GM12878 (cell line): ENCODE results near the gene PSMG3. TPM values are rescaled to one million over a fixed set of nuclear protein-coding genes. Genes with fewer than 3 reads are reported as not detected.

ENCODE experiments used
- ATAC-seq: fragments of 200-7000 bp; cut with Tn5 transposase; 3 replicates; pipeline ENCODE4 v1.9.1; 2020; ENCODE audit warnings: mild to moderate bottlenecking, moderate library complexity
- BruUV-seq: library from RNA; stranded (reverse); fragments of 400-500 nt; replicated peaks from 2 replicates; lab custom pipeline; 2021; lab: Mats Ljungman, UMichigan
- CTCF ChIA-PET: fragments of 300-600 bp; sonication (Branson Sonifier 250); formaldehyde crosslinking; extraction: SDS; loops from one replicate; lab custom pipeline; 2021; ENCODE audit warnings: inconsistent platforms; lab: Yijun Ruan, JAX
- POLR2A ChIA-PET: fragments of 350-600 bp; formaldehyde crosslinking; extraction: SDS; loops from one replicate; lab custom pipeline; 2021; ENCODE audit warnings: inconsistent platforms; lab: Charles Lee
- RAD21 ChIA-PET: fragments of 300-600 bp; sonication (Branson Sonifier 250); formaldehyde crosslinking; loops from one replicate; lab custom pipeline; 2023; ENCODE audit warnings: antibody characterized with exemption; ENCODE audit not compliant: unreplicated experiment; lab: Charles Lee
- SMC1A ChIA-PET: fragments of 300-600 bp; sonication (Branson Sonifier 250); formaldehyde crosslinking; loops from one replicate; lab custom pipeline; 2023; ENCODE audit not compliant: unreplicated experiment, uncharacterized antibody; lab: Charles Lee
- DNase-seq: peaks from one replicate; pipeline ENCODE4 v3.0.0-alpha.2; 2011; ENCODE audit warnings: low read depth, low spot score
- FAIRE-seq: peaks from 3 replicates; lab custom pipeline; 2011; peaks lifted over from hg19 to GRCh38; lab: Jason Lieb, UNC
- H2AFZ ChIP-seq: 2 replicates; pipeline ENCODE4 v1.6.0; 2011; ENCODE audit warnings: low read depth, low read length, control low read depth; ENCODE audit not compliant: control insufficient read depth
- H3K27ac ChIP-seq: 2 replicates; pipeline ENCODE4 v1.5.1; 2011; ENCODE audit warnings: control low read depth; ENCODE audit not compliant: control insufficient read depth, insufficient read depth
- H3K27me3 ChIP-seq, 2 experiments: replicated peaks in 1 of 2; 2 replicates each; pipeline versions ENCODE4 v1.6.0 to v1.6.1; 2011; ENCODE audit warnings: low read length in 1 of 2; ENCODE audit not compliant: control insufficient read depth in 2 of 2, insufficient read depth in 2 of 2
- H3K36me3 ChIP-seq, 2 experiments: 2 replicates each; pipeline ENCODE4 v1.5.1; 2011; ENCODE audit warnings: low read length in 1 of 2; ENCODE audit not compliant: control insufficient read depth in 2 of 2, insufficient read depth in 2 of 2
- H3K4me1 ChIP-seq: 2 replicates; pipeline ENCODE4 v1.6.1; 2011; ENCODE audit warnings: mild to moderate bottlenecking, low read length, moderate library complexity, mixed read lengths; ENCODE audit not compliant: control insufficient read depth, insufficient read depth
- H3K4me2 ChIP-seq: 2 replicates; pipeline ENCODE4 v1.6.0; 2011; ENCODE audit warnings: control low read depth; ENCODE audit not compliant: control insufficient read depth, insufficient read depth
- H3K4me3 ChIP-seq: fragments of 200-600 bp; sonication (generic); 2 replicates; pipeline ENCODE4 v1.5.1; 2016
- H3K79me2 ChIP-seq: 2 replicates; pipeline ENCODE4 v1.6.0; 2011; ENCODE audit warnings: low read length; ENCODE audit not compliant: control insufficient read depth, insufficient read depth
- H3K9ac ChIP-seq: 2 replicates; pipeline ENCODE4 v1.8.0; 2011; ENCODE audit warnings: low read length, control low read depth, mixed read lengths; ENCODE audit not compliant: control insufficient read depth, insufficient read depth
- H3K9me3 ChIP-seq: replicated peaks from 3 replicates; pipeline ENCODE4 v1.5.1; 2011; ENCODE audit warnings: mild to moderate bottlenecking, low read length; ENCODE audit not compliant: control insufficient read depth, insufficient read depth
- H4K20me1 ChIP-seq: 2 replicates; pipeline ENCODE4 v1.6.0; 2011; ENCODE audit not compliant: control insufficient read depth, insufficient read depth
- PML ChIP-seq: IDR thresholded peaks from 2 replicates; pipeline ENCODE4 v1.6.1; 2012; ENCODE audit warnings: low read length, inconsistent platforms
- RUNX3 ChIP-seq: IDR thresholded peaks from 2 replicates; pipeline ENCODE4 v1.6.1; 2012; ENCODE audit warnings: low read length, inconsistent platforms
- SMC3 ChIP-seq: IDR thresholded peaks from 2 replicates; pipeline ENCODE4 v1.6.1; 2011; ENCODE audit warnings: low read length, improper control_type of control experiment, borderline replicate concordance
- ZNF24 ChIP-seq: fragments of 450-650 bp; IDR thresholded peaks from 2 replicates; pipeline ENCODE4 v1.6.1; 2017; ENCODE audit warnings: antibody characterized with exemption, mild to moderate bottlenecking
- ZNF274 ChIP-seq: IDR thresholded peaks from one replicate; pipeline ENCODE4 v1.8.0; 2011; ENCODE audit not compliant: insufficient read length, insufficient read depth
- WGBS: methylation state at CpG from one replicate; pipeline ENCODE4 v1.1.6; 2016; ENCODE audit warnings: low lambda C conversion rate; ENCODE audit not compliant: insufficient replicate concordance, insufficient coverage; ENCODE audit errors: missing lambda C conversion rate; 5-methylcytosine and 5-hydroxymethylcytosine counted together
- in situ Hi-C: fragments of 300-500 bp; cut with MboI; formaldehyde crosslinking; loops from 9 replicates; pipeline ENCODE4 v1.14.3; 2018; ENCODE audit warnings: mixed read lengths
- intact Hi-C: fragments of 100-400 bp; cut with micrococcal nuclease; formaldehyde crosslinking; loops from one replicate; pipeline ENCODE4 v1.14.2; 2022; ENCODE audit not compliant: unreplicated experiment
- polyA plus RNA-seq, 11 experiments: library from polyadenylated mRNA; depleted of rRNA in 4 of 11; unstranded in 6 of 11; stranded (reverse) in 5 of 11; fragments of >200 nt; fragmentation: Nextera tagmentation in 4 of 11; fragmentation: Illumina TruSeq in 1 of 11; extraction: Ambion mirVana in 4 of 11; extraction: Trizol in 1 of 11; gene quantifications; 1 replicate in 1 of 11; 2 replicates in 10 of 11; pipeline versions ENCODE4 v1.2.1 to v1.2.3, GENCODE V29; 2011 to 2016; ENCODE audit warnings: inconsistent platforms in 2 of 11, missing spikeins in 2 of 11, low read depth in 1 of 11
- total RNA-seq, 4 experiments: library from RNA; depleted of rRNA in 3 of 4; stranded (reverse); fragments of >200 nt in 3 of 4; fragmentation: Illumina TruSeq in 1 of 4; extraction: Trizol in 1 of 4; gene quantifications; 2 replicates each; pipeline versions ENCODE4 v1.2.1 to v1.2.3, GENCODE V29; 2013 to 2021
- TF ChIP-seq, protein P1 (sequence below): fragments of 150-350 bp; IDR thresholded peaks from 2 replicates; pipeline ENCODE4 v1.6.1; 2014; ENCODE audit warnings: mild to moderate bottlenecking, low read depth, low read length
- TF ChIP-seq, protein P2 (sequence below): IDR thresholded peaks from 2 replicates; pipeline ENCODE4 v1.6.1; 2012; ENCODE audit warnings: low read length, inconsistent platforms

The PSMG3 gene
- total and polyA plus RNA-seq, 10 of the 15 experiments (the other 5 are each of a cell fraction or from before 2014, with no cell fraction given): 23.9 to 115 (median 60.6) TPM

- Histone ChIP-seq H3K4me2 (no peak overlapping the region), H3K9me3 (no peaks in the 10 kb centered on the region), H4K20me1 (no peaks in the 10 kb centered on the region), H2AFZ (no peak overlapping the region), H3K27ac (no peak overlapping the region), H3K4me1 (no peaks in the 10 kb centered on the region), H3K9ac (no peak overlapping the region), H3K79me2 (no peaks in the 10 kb centered on the region), H3K4me3 (no peak overlapping the region), H3K27me3 (no peaks in the 10 kb centered on the region), H3K36me3 (no peaks in the 10 kb centered on the region)
- BruUV-seq: no TSS peak
- WGBS: 53% methylated on average over 28 of the region's 28 CpGs
- ChIA-PET POLR2A (no interaction called here), RAD21 (no interaction called here), SMC1A (no interaction called here), CTCF (interaction anchor here (0.7 kb wide), 1 partner anchor 656 kb away, joined by 3 read pairs; no protein-coding TSS in a partner anchor)
- TF ChIP-seq ZNF274: no peak
- no peak for TF ChIP-seq ZNF24
- no peak for TF ChIP-seq SMC3
- TF ChIP-seq RUNX3: no peak
- TF ChIP-seq, protein P1, sequence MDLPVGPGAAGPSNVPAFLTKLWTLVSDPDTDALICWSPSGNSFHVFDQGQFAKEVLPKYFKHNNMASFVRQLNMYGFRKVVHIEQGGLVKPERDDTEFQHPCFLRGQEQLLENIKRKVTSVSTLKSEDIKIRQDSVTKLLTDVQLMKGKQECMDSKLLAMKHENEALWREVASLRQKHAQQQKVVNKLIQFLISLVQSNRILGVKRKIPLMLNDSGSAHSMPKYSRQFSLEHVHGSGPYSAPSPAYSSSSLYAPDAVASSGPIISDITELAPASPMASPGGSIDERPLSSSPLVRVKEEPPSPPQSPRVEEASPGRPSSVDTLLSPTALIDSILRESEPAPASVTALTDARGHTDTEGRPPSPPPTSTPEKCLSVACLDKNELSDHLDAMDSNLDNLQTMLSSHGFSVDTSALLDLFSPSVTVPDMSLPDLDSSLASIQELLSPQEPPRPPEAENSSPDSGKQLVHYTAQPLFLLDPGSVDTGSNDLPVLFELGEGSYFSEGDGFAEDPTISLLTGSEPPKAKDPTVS: no peak
- TF ChIP-seq PML: no peak
- TF ChIP-seq, protein P2, sequence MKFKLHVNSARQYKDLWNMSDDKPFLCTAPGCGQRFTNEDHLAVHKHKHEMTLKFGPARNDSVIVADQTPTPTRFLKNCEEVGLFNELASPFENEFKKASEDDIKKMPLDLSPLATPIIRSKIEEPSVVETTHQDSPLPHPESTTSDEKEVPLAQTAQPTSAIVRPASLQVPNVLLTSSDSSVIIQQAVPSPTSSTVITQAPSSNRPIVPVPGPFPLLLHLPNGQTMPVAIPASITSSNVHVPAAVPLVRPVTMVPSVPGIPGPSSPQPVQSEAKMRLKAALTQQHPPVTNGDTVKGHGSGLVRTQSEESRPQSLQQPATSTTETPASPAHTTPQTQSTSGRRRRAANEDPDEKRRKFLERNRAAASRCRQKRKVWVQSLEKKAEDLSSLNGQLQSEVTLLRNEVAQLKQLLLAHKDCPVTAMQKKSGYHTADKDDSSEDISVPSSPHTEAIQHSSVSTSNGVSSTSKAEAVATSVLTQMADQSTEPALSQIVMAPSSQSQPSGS: no peak
- no peak for ATAC-seq
- no peak for DNase-seq
- intact Hi-C loops (no loop called here), in situ Hi-C loops (no loop called here)
- FAIRE-seq: no peak
Measured at GRCh38 chr7:1553512-1554210, 16.2 kb downstream of the PSMG3 start.
